ENCODE results near the gene SLC22A17. TPM values are rescaled to one million over a fixed set of nuclear protein-coding genes. Genes with fewer than 3 reads are reported as not detected.
"Not testable (repeated sequence)": the region's sequence is repeated elsewhere in the genome, so short reads cannot be mapped to it uniquely, and the experiment has no call there.

SLC22A17 gene
- total RNA-seq: 1 to 10 TPM; 3.0 to 3.4 TPM

- Mint-ChIP-seq H3K27me3 (peaks cover 41% of the 10 kb centered on the region), H3K9me3 (no peaks in the 10 kb centered on the region), H3K36me3 (ENCODE audit: low read depth) (no peaks in the 10 kb centered on the region), H3K4me1 (peaks cover 9% of the 10 kb centered on the region), H3K4me3 (peak within 1 kb of the TSS; percentile 66), H3K27ac (no peak within 1 kb of the TSS)
- ChIA-PET CTCF (interaction anchor here (0.6 to 2.4 kb wide), 8 partner anchors 9 to 763 kb away, joined by 3 to 8 read pairs (median 3); no protein-coding TSS in a partner anchor), POLR2A (no interaction called here)
- peak; percentile 53 for DNase-seq
These were observed at the start of gene SLC22A17 for GRCh38 chr14:23352506-23353432. Gene SLC22A17 (minus strand): TSS chr14:23352887.

- no peak for DNase-seq
- H3K4me3 Mint-ChIP-seq: no peak overlapping the region
- no peaks in the 10 kb centered on the region for H3K27me3 Mint-ChIP-seq
- no peaks in the 10 kb centered on the region for H3K9me3 Mint-ChIP-seq
- H3K27ac Mint-ChIP-seq: no peak overlapping the region
- CTCF ChIA-PET: no interaction called here
- POLR2A ChIA-PET: no interaction called here
- no peaks in the 10 kb centered on the region for H3K4me1 Mint-ChIP-seq
- H3K36me3 Mint-ChIP-seq (ENCODE audit: low read depth): no peaks in the 10 kb centered on the region
These were observed 48.6 kb upstream of the SLC22A17 start for GRCh38 chr14:23401291-23401690.

GRCh38 chr14:23400496-23401149, 47.9 kb upstream of the SLC22A17 start:
- H3K36me3 Mint-ChIP-seq (ENCODE audit: low read depth); H3K4me3 Mint-ChIP-seq; H3K4me1 Mint-ChIP-seq; H3K27ac Mint-ChIP-seq; POLR2A ChIA-PET; DNase-seq; H3K27me3 Mint-ChIP-seq; CTCF ChIA-PET; H3K9me3 Mint-ChIP-seq: not testable (repeated sequence)

DNA sequence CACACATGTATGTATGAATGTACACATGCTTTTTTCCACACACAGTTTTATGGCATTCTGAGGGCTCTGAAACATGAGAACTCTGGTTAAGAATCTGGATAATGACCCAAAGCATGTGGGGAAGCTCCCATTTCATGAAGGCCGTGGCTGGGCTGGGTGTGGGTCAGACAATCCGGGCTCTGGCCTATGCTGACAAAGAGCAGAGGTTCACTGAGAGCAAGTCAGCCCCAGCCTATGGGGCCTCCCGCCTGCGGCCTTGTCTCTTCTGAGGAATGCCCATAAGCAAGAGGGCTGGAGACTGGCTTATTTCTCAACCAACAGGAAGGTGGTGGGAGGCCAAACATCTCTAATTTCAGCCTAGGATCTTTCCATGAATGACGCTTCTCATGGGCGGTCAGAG, 46.9 kb upstream of the SLC22A17 start:
- DNase-seq: no peak
- Mint-ChIP-seq H3K36me3 (ENCODE audit: low read depth) (no peaks in the 10 kb centered on the region), H3K9me3 (no peaks in the 10 kb centered on the region), H3K27me3 (no peaks in the 10 kb centered on the region), H3K27ac (no peak overlapping the region), H3K4me3 (no peak overlapping the region), H3K4me1 (no peaks in the 10 kb centered on the region)
- CTCF ChIA-PET: no interaction called here
- POLR2A ChIA-PET: no interaction called here

DNA sequence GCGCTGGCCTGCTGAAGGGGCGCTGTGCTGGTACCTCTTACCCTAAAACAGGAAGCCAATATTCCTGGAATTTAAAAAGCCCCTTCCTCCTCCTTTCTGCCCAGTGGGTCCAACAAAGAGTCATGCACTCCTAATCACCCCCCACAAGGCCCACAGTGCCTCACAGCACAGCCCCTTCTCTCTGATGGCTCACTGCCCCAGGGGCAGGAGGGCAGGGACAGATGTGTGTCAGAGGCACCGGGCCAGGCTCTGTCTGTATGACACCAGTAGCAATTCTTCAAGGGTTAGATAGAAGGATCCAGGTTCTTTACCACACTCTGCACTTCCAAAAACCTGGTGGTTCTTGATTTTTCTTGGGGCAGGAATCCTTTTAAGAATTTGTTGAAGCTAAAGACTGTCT, 46.4 kb upstream of the SLC22A17 start:
- no peak for DNase-seq
- CTCF ChIA-PET: interaction anchor here (1.5 kb wide), 1 partner anchor 17 kb away, joined by 3 read pairs; no protein-coding TSS in a partner anchor
- H3K27ac Mint-ChIP-seq: no peak overlapping the region

DNA sequence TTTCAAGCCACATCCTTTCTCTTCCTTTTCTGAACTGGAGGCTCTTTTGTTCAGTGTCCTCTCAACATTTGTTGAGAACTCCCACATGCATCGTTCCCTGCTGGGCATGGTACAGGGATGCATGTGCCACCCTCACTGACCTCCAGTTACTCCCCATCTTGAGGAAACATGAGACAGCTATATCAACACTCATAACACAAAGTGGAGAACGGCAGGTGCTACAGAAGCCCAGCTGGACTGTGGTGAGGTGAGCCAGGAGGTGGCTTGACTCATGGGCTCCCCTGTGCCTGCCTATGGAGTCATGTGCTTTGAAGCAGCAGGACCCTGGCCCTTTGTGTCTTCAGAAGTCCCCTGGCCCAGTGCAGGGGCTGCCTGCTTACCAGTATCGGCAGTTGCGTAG, 45.7 kb upstream of the SLC22A17 start:
- POLR2A ChIA-PET: no interaction called here
- CTCF ChIA-PET: interaction anchor here (1.4 to 1.5 kb wide), 2 partner anchors 17 to 32 kb away, joined by 3 read pairs; no protein-coding TSS in a partner anchor
- H3K27me3 Mint-ChIP-seq: no peaks in the 10 kb centered on the region
- H3K4me1 Mint-ChIP-seq: no peaks in the 10 kb centered on the region
- H3K36me3 Mint-ChIP-seq (ENCODE audit: low read depth): no peaks in the 10 kb centered on the region
- no peaks in the 10 kb centered on the region for H3K9me3 Mint-ChIP-seq
- no peak overlapping the region for H3K27ac Mint-ChIP-seq
- no peak for DNase-seq
- no peak overlapping the region for H3K4me3 Mint-ChIP-seq

More for the DNA sequence above, 46.4 kb upstream of the SLC22A17 start:
- H3K4me3 Mint-ChIP-seq: no peak overlapping the region
- H3K4me1 Mint-ChIP-seq: no peaks in the 10 kb centered on the region
- POLR2A ChIA-PET: no interaction called here
- no peaks in the 10 kb centered on the region for H3K27me3 Mint-ChIP-seq
- H3K9me3 Mint-ChIP-seq: no peaks in the 10 kb centered on the region
- H3K36me3 Mint-ChIP-seq (ENCODE audit: low read depth): no peaks in the 10 kb centered on the region

DNA sequence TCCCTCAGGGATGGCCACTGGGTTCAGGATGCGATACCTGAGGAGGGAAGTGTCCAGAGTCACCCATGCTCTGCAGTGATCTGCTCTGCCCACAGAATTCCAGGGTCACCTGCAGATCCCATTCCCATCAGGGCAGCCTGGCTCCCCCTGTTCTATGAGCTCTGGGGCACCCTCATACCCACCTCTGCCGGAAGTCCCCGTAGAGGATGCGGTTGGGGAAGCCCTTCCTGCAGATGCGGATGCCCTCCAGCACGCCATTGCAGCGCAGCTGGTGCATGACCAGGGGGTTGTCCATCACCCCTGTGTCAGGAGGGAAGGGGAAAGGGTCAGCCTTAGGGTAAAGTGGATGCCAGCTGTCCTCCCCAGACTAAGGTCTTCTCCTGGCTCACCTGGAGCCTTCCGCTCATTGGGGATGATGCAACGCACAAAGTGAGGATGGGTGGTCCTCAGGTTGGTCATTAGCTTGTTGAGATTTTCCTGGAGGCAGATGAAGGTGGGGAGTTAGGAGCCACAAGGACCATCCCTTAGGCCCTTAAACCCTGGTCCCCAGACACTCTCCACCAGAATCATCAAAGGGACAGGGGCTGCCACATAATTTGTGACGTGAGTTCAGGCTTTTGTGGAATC, 44.2 kb upstream of the SLC22A17 start:
- no peaks in the 10 kb centered on the region for H3K4me1 Mint-ChIP-seq
- ChIA-PET CTCF (interaction anchor here (1.4 kb wide), 1 partner anchor 31 kb away, joined by 3 read pairs; no protein-coding TSS in a partner anchor), POLR2A (no interaction called here)
- H3K9me3 Mint-ChIP-seq: no peaks in the 10 kb centered on the region
- no peaks in the 10 kb centered on the region for H3K36me3 Mint-ChIP-seq (ENCODE audit: low read depth)
- no peaks in the 10 kb centered on the region for H3K27me3 Mint-ChIP-seq
- no peak overlapping the region for H3K4me3 Mint-ChIP-seq
- no peak for DNase-seq
- no peak overlapping the region for H3K27ac Mint-ChIP-seq

GRCh38 chr14:23396126-23396525, 43.4 kb upstream of the SLC22A17 start:
- no peaks in the 10 kb centered on the region for H3K9me3 Mint-ChIP-seq
- H3K27me3 Mint-ChIP-seq: peaks cover 2% of the 10 kb centered on the region
- no peaks in the 10 kb centered on the region for H3K36me3 Mint-ChIP-seq (ENCODE audit: low read depth)
- no peak overlapping the region for H3K27ac Mint-ChIP-seq
- ChIA-PET CTCF (no interaction called here), POLR2A (no interaction called here)
- H3K4me1 Mint-ChIP-seq: no peaks in the 10 kb centered on the region
- H3K4me3 Mint-ChIP-seq: no peak overlapping the region
- no peak for DNase-seq

DNA sequence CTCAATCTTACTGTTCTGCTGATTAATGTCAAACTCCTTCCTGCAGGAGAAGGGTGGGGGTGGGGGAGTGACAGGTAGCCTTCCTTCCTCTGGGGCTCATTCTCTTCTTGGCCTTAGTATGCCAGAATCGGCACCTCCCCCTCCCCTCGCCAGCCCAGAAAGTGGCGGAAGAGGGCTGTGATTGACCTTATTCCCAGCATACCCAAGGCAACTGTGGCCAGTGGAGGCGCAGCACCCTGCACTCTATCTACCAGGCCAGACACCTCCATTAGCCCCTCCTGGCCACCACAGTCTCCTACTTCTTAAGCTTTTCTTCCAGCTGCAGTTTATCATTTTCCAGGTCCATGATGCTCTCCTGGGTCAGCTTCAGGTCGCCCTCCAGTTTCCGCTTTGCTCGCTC, 39.9 kb upstream of the SLC22A17 start:
- POLR2A ChIA-PET: no interaction called here
- Mint-ChIP-seq H3K27ac (no peak overlapping the region), H3K4me1 (no peaks in the 10 kb centered on the region), H3K27me3 (peaks cover 3% of the 10 kb centered on the region), H3K36me3 (ENCODE audit: low read depth) (no peaks in the 10 kb centered on the region), H3K4me3 (no peak overlapping the region), H3K9me3 (no peaks in the 10 kb centered on the region)
- no peak for DNase-seq
- CTCF ChIA-PET: interaction anchor here (2.3 to 2.5 kb wide), 2 partner anchors 10 to 13 kb away, joined by 12 read pairs; no protein-coding TSS in a partner anchor

GRCh38 chr14:23389871-23390270, 37.2 kb upstream of the SLC22A17 start:
- H3K27ac Mint-ChIP-seq, H3K4me1 Mint-ChIP-seq: not testable (repeated sequence)

GRCh38 chr14:23389396-23389795, 36.7 kb upstream of the SLC22A17 start:
- Mint-ChIP-seq H3K36me3 (ENCODE audit: low read depth) (no peaks in the 10 kb centered on the region), H3K4me3 (no peak overlapping the region), H3K4me1 (no peaks in the 10 kb centered on the region), H3K27me3 (peaks cover 3% of the 10 kb centered on the region), H3K27ac (no peak overlapping the region), H3K9me3 (no peaks in the 10 kb centered on the region)
- DNase-seq: no peak
- CTCF ChIA-PET: interaction anchor here (1.5 kb wide), 1 partner anchor 9 kb away, joined by 3 read pairs; no protein-coding TSS in a partner anchor
- POLR2A ChIA-PET: no interaction called here

More at GRCh38 chr14:23389871-23390270, 37.2 kb upstream of the SLC22A17 start:
- DNase-seq; H3K36me3 Mint-ChIP-seq (ENCODE audit: low read depth); H3K4me3 Mint-ChIP-seq; H3K27me3 Mint-ChIP-seq; POLR2A ChIA-PET; H3K9me3 Mint-ChIP-seq: not testable (repeated sequence)
- CTCF ChIA-PET: interaction anchor here (0.7 to 1.5 kb wide), 2 partner anchors 9 to 133 kb away, joined by 3 read pairs; no protein-coding TSS in a partner anchor

DNA sequence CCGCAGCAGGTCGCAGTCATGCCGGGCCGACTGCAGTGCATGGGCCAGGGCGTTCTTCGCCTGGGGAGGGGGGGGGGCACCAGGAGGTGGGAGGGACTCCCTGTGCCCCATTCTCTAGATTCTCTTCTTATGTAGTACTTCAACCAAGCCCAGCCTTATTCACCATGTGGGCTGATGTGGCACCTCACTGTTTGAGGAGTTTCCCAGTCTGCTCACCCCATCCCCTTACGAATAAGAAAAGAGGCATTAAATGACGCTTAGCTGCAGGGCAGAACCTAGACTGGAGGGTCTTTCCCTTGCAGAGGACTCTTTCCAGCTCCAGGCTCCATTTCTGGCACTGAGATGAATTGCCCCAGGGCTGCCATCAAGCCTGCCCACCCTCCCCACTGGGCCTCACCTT, 36.3 kb upstream of the SLC22A17 start:
- ChIA-PET POLR2A (no interaction called here), CTCF (interaction anchor here (0.6 to 1.5 kb wide), 3 partner anchors 9 to 237 kb away, joined by 3 read pairs; no protein-coding TSS in a partner anchor)
- no peaks in the 10 kb centered on the region for H3K9me3 Mint-ChIP-seq
- H3K36me3 Mint-ChIP-seq (ENCODE audit: low read depth): no peaks in the 10 kb centered on the region
- H3K27me3 Mint-ChIP-seq: peaks cover 3% of the 10 kb centered on the region
- no peaks in the 10 kb centered on the region for H3K4me1 Mint-ChIP-seq
- DNase-seq: no peak
- no peak overlapping the region for H3K27ac Mint-ChIP-seq
- no peak overlapping the region for H3K4me3 Mint-ChIP-seq

Data from activated CD4-positive, alpha-beta T cell treated with anti-CD3 and anti-CD28 coated beads, Interleukin-2, amount 10 ng/mL, durations not matched to agents 7 days and 5 days (primary cell).